ENCODE data around the gene GZMA.

GRCh38 chr5:55096182-55096581 lies 6.3 kb upstream of the GZMA start:
- TF ChIP-seq MYNN (tag by site-specific recombination; IDR thresholded peaks at IDR 0.05; ENCODE audit: borderline replicate concordance) (no peak), CTCF (tag by site-specific recombination; IDR thresholded peaks at IDR 0.05) (no peak)

Measured in HEK293 (cell line).